Upper lobe of left lung (tissue), 6 donors: ENCODE results near the gene GNG13. TPM values are rescaled to one million over a fixed set of nuclear protein-coding genes. Genes with fewer than 3 reads are reported as not detected.
"Not testable (repeated sequence)": the region's sequence is repeated elsewhere in the genome, so short reads cannot be mapped to it uniquely, and the experiment has no call there.

Experiments
- ATAC-seq, 2 donors: fragments of 200-7000 bp; cut with Tn5 transposase; one replicate each; pipeline ENCODE4 v1.9.1; 2022; ENCODE audit warnings: mild to moderate bottlenecking in 2 of 2, moderate library complexity in 2 of 2; ENCODE audit not compliant: low FRiP score in 2 of 2
- DNase-seq, 2 donors: peaks; one replicate each; pipeline ENCODE4 v3.0.0-alpha.2; 2019 to 2020
- H3K27ac ChIP-seq, 4 donors: fragments of 200-600 bp; sonication (generic); one replicate each; pipeline ENCODE4 v1.5.1; 2016 to 2019
- H3K27me3 ChIP-seq, 4 donors: fragments of 200-600 bp; sonication (generic); one replicate each; pipeline ENCODE4 v1.5.1; 2017 to 2019
- H3K36me3 ChIP-seq, 4 donors: fragments of 200-600 bp; sonication (generic); one replicate each; pipeline ENCODE4 v1.5.1; 2016 to 2019
- H3K4me1 ChIP-seq, 4 donors: fragments of 200-600 bp; sonication (generic); one replicate each; pipeline ENCODE4 v1.5.1; 2018 to 2019
- H3K4me3 ChIP-seq, 4 donors: fragments of 200-600 bp; sonication (generic); one replicate each; pipeline ENCODE4 v1.5.1; 2017 to 2019; ENCODE audit warnings: mild to moderate bottlenecking in 2 of 4, moderate library complexity in 1 of 4
- H3K9me3 ChIP-seq, 4 donors: fragments of 200-600 bp; sonication (generic); one replicate each; pipeline ENCODE4 v1.5.1; 2018 to 2019
- CTCF ChIP-seq, 6 experiments: fragments of 450-650 bp in 4 of 6; fragments of 200-600 bp in 2 of 6; sonication (generic) in 2 of 6; IDR thresholded peaks; one replicate each; pipeline ENCODE4 v1.5.1; 2016 to 2019; ENCODE audit warnings: antibody characterized with exemption in 6 of 6
- EP300 ChIP-seq, 4 donors: sonication (generic); formaldehyde crosslinking; IDR thresholded peaks; one replicate each; pipeline ENCODE4 v1.5.1; 2017; ENCODE audit warnings: antibody characterized with exemption in 4 of 4, control low read depth in 2 of 4
- POLR2A ChIP-seq, 4 donors: fragments of 450-650 bp; IDR thresholded peaks; one replicate each; pipeline ENCODE4 v1.5.1; 2016 to 2017; ENCODE audit warnings: antibody characterized with exemption in 4 of 4, mild to moderate bottlenecking in 2 of 4
- POLR2AphosphoS5 ChIP-seq, 2 donors: sonication (generic); formaldehyde crosslinking; IDR thresholded peaks; one replicate each; pipeline ENCODE4 v1.5.1; 2017; ENCODE audit warnings: antibody characterized with exemption in 2 of 2
- WGBS, 2 donors: methylation state at CpG; one replicate each; pipeline ENCODE4 v1.1.5; 2017 to 2018; 5-methylcytosine and 5-hydroxymethylcytosine counted together
- total RNA-seq, 6 donors: library from RNA; depleted of rRNA in 4 of 6; stranded (reverse); fragments of >200 nt in 4 of 6; gene quantifications; one replicate each; pipeline versions ENCODE4 v1.1.0 to v1.2.1, GENCODE V29; 2016 to 2021
- donor health status: DM: no; HTN: no; CAD: no; lungs with moderate emphysema.
- donor health status: DM: no; HTN: yes; CAD: no; lungs with severe emphysema.

The GNG13 gene
- total RNA-seq, 6 donors from 2014 or later = not detected

DNA sequence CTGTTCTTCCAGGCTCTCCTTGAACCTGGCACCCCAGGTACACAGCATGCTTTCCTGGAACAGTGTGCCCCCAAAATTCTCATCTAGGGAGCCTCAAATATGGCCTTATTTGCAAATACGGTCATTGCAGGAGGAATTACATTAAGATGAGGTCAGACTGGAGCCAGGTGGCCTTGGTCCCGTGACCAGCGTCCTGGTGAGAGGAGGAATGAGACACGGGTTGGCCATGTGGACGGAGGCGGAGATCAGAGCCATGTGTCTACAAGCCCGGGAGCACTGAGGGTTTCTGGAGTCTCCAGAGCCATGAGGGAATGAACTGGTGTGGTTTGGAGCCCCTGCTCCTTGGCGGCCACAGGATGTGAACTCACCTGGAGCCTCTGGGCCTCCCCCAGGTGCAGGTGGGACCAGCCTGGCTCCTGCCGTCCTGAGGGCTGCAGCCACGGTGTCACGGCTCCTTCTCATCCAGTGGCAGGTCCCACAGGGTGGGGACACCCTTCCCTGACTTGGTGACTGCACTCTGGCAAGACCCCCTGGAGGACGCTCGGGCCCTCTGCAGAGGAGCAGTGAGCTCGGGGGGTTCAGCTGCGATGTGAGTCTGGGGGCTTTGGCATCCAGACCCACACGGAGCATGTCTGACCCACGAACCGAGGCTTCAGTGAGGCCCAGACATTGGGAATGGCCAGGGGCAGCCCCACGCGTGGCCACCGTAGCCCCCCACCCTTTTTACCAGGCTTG lies 21.8 kb upstream of the GNG13 start:
- TF ChIP-seq POLR2A (IDR thresholded peaks at IDR 0.05) = no peak
- no peak for TF ChIP-seq POLR2AphosphoS5 (IDR thresholded peaks at IDR 0.05)
- TF ChIP-seq EP300 (IDR thresholded peaks at IDR 0.05) = no peak
- no peak for TF ChIP-seq CTCF (IDR thresholded peaks at IDR 0.05)
- no peaks in the 10 kb centered on the region for H3K9me3 ChIP-seq
- ATAC-seq (no peak), DNase-seq (peak in 1 of 2 donors; percentile 41)
- no peak overlapping the region for H3K27ac ChIP-seq
- H3K36me3 ChIP-seq = no peaks in the 10 kb centered on the region
- H3K4me3 ChIP-seq = no peak overlapping the region
- H3K27me3 ChIP-seq = peaks cover 0 to 18% (median 0%) of the 10 kb centered on the region in 4 donors
- 83 to 86% methylated on average over 20 of the region's 21 CpGs for WGBS, 2 donors
- peaks cover 4 to 14% (median 8%) of the 10 kb centered on the region in 4 donors for H3K4me1 ChIP-seq

DNA sequence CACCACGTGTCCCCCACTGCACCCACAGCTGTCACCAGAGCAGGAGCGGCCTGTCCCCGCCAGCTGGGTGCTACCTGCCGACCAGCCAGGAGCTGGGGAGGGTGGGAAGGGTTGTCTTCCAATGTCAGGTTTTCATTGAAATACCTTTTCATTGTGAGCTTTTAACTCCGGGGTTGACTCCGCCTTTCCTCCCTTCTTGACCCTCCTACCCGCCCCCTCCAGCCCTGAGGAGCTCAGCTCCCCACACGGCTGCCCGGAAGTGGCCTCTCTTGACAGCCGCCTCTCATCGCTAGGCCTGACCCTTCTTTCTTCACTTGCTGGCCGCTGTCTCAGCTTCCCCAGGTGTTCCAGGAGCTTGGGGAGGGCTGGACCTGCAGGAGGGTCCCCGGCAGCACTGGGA lies 21.2 kb upstream of the GNG13 start:
- DNase-seq = peak in 1 of 2 donors; percentile 32
- Histone ChIP-seq H3K4me3 (no peak overlapping the region), H3K27me3 (peaks cover 0 to 24% (median 2%) of the 10 kb centered on the region in 4 donors), H3K9me3 (no peaks in the 10 kb centered on the region), H3K36me3 (no peaks in the 10 kb centered on the region), H3K27ac (no peak overlapping the region), H3K4me1 (peaks cover 4 to 16% (median 8%) of the 10 kb centered on the region in 4 donors)
- WGBS, 2 donors = 66 to 68% methylated on average over 13 of the region's 13 CpGs
- no peak for ATAC-seq
- no peak for TF ChIP-seq POLR2AphosphoS5 (IDR thresholded peaks at IDR 0.05)
- no peak for TF ChIP-seq CTCF (IDR thresholded peaks at IDR 0.05)
- no peak for TF ChIP-seq EP300 (IDR thresholded peaks at IDR 0.05)
- TF ChIP-seq POLR2A (IDR thresholded peaks at IDR 0.05) = no peak

GRCh38 chr16:820748-821147 lies 20.2 kb upstream of the GNG13 start:
- H3K4me1 ChIP-seq = peaks cover 4 to 16% (median 8%) of the 10 kb centered on the region in 4 donors
- no peak overlapping the region for H3K27ac ChIP-seq
- peaks cover 0 to 26% (median 2%) of the 10 kb centered on the region in 4 donors for H3K27me3 ChIP-seq
- no peak for DNase-seq
- 81 to 83% methylated on average over 12 of the region's 12 CpGs for WGBS, 2 donors
- H3K9me3 ChIP-seq = no peaks in the 10 kb centered on the region
- TF ChIP-seq POLR2A (IDR thresholded peaks at IDR 0.05) (no peak), EP300 (IDR thresholded peaks at IDR 0.05) (no peak), CTCF (IDR thresholded peaks at IDR 0.05) (no peak), POLR2AphosphoS5 (IDR thresholded peaks at IDR 0.05) (no peak)
- H3K36me3 ChIP-seq = no peaks in the 10 kb centered on the region
- H3K4me3 ChIP-seq = no peak overlapping the region
- ATAC-seq = no peak

- not testable (repeated sequence) for DNase-seq, H3K27ac ChIP-seq, H3K9me3 ChIP-seq, H3K36me3 ChIP-seq, H3K4me3 ChIP-seq, ATAC-seq
- 52 to 53% methylated on average over 10 of the region's 10 CpGs for whole genome bisulfite sequencing, 2 donors
- Histone ChIP-seq H3K27me3 (peaks cover 0 to 22% (median 2%) of the 10 kb centered on the region in 4 donors), H3K4me1 (peaks cover 1 to 11% (median 2%) of the 10 kb centered on the region in 4 donors)
Observed at GRCh38 chr16:820044-820408, 19.5 kb upstream of the GNG13 start.

DNA sequence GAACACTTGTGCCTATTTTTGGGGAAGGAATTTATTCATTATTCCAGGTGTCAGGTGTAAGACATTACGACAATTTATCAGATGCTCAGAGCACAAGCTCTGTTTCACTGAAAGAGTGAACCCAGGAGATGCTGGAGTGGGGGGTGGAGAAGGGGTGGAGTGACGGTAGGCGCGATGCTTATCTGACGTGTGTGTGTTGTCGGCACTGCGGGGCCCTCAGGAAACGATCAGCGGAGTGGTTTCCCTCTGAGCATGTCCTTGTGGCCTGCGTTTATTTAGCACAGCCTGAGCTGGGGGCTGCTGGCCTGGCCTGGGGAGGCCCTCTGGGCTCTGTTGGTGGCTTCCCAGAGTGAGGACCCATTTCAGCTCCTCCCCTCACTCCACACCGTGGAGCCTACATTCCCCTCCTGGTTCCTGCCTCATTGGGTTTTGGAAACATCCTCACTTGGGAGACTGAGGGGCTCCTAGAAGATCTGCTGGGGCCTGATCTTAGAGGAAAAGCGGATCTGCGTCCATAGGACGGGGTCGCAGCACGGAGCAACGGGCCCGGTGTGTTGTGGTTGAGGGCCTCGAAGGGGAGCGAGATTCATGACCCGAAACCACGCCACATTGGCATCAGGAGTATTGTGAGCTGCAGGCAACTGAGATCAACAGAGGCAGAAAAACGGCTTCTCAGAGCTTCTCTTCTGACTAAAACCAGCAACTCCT lies 19.0 kb upstream of the GNG13 start:
- no peaks in the 10 kb centered on the region for H3K36me3 ChIP-seq
- peak in 1 of 2 donors; percentile 35 for DNase-seq
- 47 to 48% methylated on average over 22 to 23 of the region's 23 CpGs for WGBS, 2 donors
- no peaks in the 10 kb centered on the region for H3K9me3 ChIP-seq
- TF ChIP-seq POLR2A (IDR thresholded peaks at IDR 0.05) (no peak), POLR2AphosphoS5 (IDR thresholded peaks at IDR 0.05) (no peak), EP300 (IDR thresholded peaks at IDR 0.05) (no peak), CTCF (IDR thresholded peaks at IDR 0.05) (no peak)
- no peak for ATAC-seq
- H3K27me3 ChIP-seq = peaks cover 0 to 18% (median 2%) of the 10 kb centered on the region in 4 donors
- H3K4me1 ChIP-seq = peaks cover 0 to 6% (median 0%) of the 10 kb centered on the region in 4 donors
- no peak overlapping the region for H3K4me3 ChIP-seq
- no peak overlapping the region for H3K27ac ChIP-seq
